Subcutaneous adipose tissue (tissue), 4 donors: ENCODE data around the gene TXNDC9. TPM values are rescaled to one million over a fixed set of nuclear protein-coding genes. Genes with fewer than 3 reads are reported as not detected.

ENCODE experiments used
- CTCF ChIP-seq: fragments of 450-650 bp; IDR thresholded peaks from one replicate; pipeline ENCODE4 v1.5.1; 2016; ENCODE audit warnings: low read depth, mild to moderate bottlenecking, control low read depth, antibody characterized with exemption, moderate library complexity
- total RNA-seq, 4 donors: library from RNA; depleted of rRNA; stranded (reverse); fragments of >200 nt; gene quantifications; one replicate each; pipeline ENCODE4 v1.1.0, GENCODE V29; 2016

TXNDC9 gene
- 10 to 100 TPM; 27.1 to 73.2 (median 36.5) TPM for total RNA-seq

- no peak for TF ChIP-seq CTCF
Observed at GRCh38 chr2:99335911-99336803, at the start of gene TXNDC9. Gene TXNDC9, minus strand, starts transcription at chr2:99336333. Its CDS starts 3,123 bp downstream, at chr2:99333210.

- TF ChIP-seq CTCF: no peak
Observed at GRCh38 chr2:99382143-99382542, 46.0 kb upstream of the TXNDC9 start.

GRCh38 chr2:99380376-99381010, 44.4 kb upstream of the TXNDC9 start:
- TF ChIP-seq CTCF: no peak

GRCh38 chr2:99377879-99378278, 41.7 kb upstream of the TXNDC9 start:
- TF ChIP-seq CTCF: no peak

GRCh38 chr2:99376254-99376864, 40.2 kb upstream of the TXNDC9 start:
- TF ChIP-seq CTCF: no peak

GRCh38 chr2:99374747-99375146, 38.6 kb upstream of the TXNDC9 start:
- TF ChIP-seq CTCF: no peak

- no peak for TF ChIP-seq CTCF
Observed at GRCh38 chr2:99373144-99373543, 37.0 kb upstream of the TXNDC9 start.
